ENCODE measurements around the gene RNF38.
"Not testable (repeated sequence)": the region's sequence is repeated elsewhere in the genome, so short reads cannot be mapped to it uniquely, and the experiment has no call there.

RNF38 gene

GRCh38 chr9:36399980-36400331 is at the start of gene RNF38:
RNF38 (minus strand) TSS chr9:36400269; CDS start chr9:36400108, 161 bp downstream.
- FAIRE-seq = no peak

GRCh38 chr9:36448555-36448954 is 48.5 kb upstream of the RNF38 start:
- not testable (repeated sequence) for FAIRE-seq

GRCh38 chr9:36448017-36448416 is 47.9 kb upstream of the RNF38 start:
- no peak for FAIRE-seq

- not testable (repeated sequence) for FAIRE-seq
Observed at GRCh38 chr9:36446678-36447077, 46.6 kb upstream of the RNF38 start.

GRCh38 chr9:36445800-36446361 is 45.8 kb upstream of the RNF38 start:
- no peak for FAIRE-seq

- no peak for FAIRE-seq
Observed at GRCh38 chr9:36444203-36444602, 44.1 kb upstream of the RNF38 start.

- no peak for FAIRE-seq
Observed at GRCh38 chr9:36443581-36443980, 43.5 kb upstream of the RNF38 start.

GRCh38 chr9:36442710-36443109 is 42.6 kb upstream of the RNF38 start:
- FAIRE-seq = no peak

- FAIRE-seq = no peak
Observed at GRCh38 chr9:36441966-36442365, 41.9 kb upstream of the RNF38 start.

GRCh38 chr9:36438536-36439236 is 38.6 kb upstream of the RNF38 start:
- no peak for FAIRE-seq

GRCh38 chr9:36437790-36438189 is 37.7 kb upstream of the RNF38 start:
- no peak for FAIRE-seq

- FAIRE-seq = no peak
Observed at GRCh38 chr9:36436909-36437308, 36.8 kb upstream of the RNF38 start.

GRCh38 chr9:36433386-36433785 is 33.3 kb upstream of the RNF38 start:
- no peak for FAIRE-seq

- no peak for FAIRE-seq
Observed at GRCh38 chr9:36431078-36431477, 31.0 kb upstream of the RNF38 start.

GRCh38 chr9:36426945-36427344 is 26.9 kb upstream of the RNF38 start:
- no peak for FAIRE-seq

- no peak for FAIRE-seq
Observed at GRCh38 chr9:36426348-36426747, 26.3 kb upstream of the RNF38 start.

- no peak for FAIRE-seq
Observed at GRCh38 chr9:36424289-36425055, 24.4 kb upstream of the RNF38 start.

- FAIRE-seq = no peak
Observed at GRCh38 chr9:36423206-36423605, 23.1 kb upstream of the RNF38 start.

GRCh38 chr9:36416890-36417289 is 16.8 kb upstream of the RNF38 start:
- no peak for FAIRE-seq

GRCh38 chr9:36415822-36416525 is 15.9 kb upstream of the RNF38 start:
- FAIRE-seq = no peak

GRCh38 chr9:36411410-36411809 is 11.3 kb upstream of the RNF38 start:
- FAIRE-seq = not testable (repeated sequence)

GRCh38 chr9:36409076-36409475 is 9.0 kb upstream of the RNF38 start:
- FAIRE-seq = not testable (repeated sequence)

GRCh38 chr9:36407122-36407723 is 7.2 kb upstream of the RNF38 start:
- peak; percentile 81 for FAIRE-seq
